GM10847 (cell line): Measurements from ENCODE around the gene HAPLN2.

Source experiments
- POLR2A ChIP-seq: IDR thresholded peaks from 2 replicates; pipeline ENCODE4 v1.6.1; 2011; ENCODE audit not compliant: insufficient read length; ENCODE audit errors: extremely low read depth

The HAPLN2 gene

DNA sequence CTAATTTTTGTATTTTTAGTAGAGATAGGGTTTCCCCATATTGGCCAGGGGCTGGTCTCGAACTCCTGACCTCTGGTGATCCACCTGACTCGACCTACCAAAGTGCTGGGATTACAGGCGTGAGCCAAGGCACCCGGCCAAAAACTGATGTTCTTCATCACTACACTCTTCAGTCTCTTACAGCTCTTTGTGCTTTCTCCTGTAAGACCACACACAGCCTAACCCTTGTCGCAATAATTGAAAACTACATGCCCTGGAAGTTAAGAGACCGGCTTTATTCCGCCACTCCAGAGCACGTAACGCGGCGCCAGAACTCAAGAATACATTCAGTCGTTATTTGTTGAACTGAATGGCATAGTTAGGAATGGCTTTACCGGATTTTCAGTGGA lies 18.5 kb upstream of the HAPLN2 start:
- no peak for TF ChIP-seq POLR2A

DNA sequence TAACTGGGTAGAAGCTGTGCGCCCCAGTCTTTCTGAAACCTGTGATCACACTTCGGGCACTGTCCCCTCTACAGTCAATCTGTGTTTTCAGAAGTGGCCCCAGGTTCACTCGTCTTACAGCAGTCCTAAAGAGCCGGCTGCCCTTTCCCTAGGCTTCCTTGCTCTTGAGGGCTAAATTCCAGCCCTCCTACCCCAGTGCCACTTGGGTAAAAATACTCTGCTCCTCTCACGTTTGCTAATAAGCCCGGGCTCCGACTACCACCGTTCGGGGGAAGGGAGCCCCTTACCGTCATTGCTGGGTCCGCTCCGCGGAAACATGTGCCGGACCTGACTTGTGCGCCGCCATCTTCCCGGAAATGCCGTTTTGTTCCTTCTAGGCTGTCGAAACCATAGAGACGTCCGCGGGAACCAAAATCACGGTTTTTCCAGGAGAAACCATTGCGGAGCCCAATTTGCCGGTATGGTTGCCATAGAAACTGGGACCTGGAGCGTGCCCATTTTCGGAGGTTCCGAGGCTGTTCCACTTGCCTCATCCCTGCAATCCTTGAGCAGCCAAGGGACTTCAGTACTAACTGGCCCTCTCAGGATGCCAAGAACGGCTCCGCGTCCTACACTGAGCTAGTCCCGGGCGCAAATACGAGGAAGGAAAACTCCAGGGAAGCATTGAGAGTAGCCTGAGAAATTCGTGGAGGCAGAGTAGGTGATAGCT lies 17.9 kb upstream of the HAPLN2 start, which contains the start of gene GPATCH4:
Gene GPATCH4, minus strand, starts transcription at position 358 of the 709 bp plus-strand sequence.
- peak; percentile 63 for TF ChIP-seq POLR2A

DNA sequence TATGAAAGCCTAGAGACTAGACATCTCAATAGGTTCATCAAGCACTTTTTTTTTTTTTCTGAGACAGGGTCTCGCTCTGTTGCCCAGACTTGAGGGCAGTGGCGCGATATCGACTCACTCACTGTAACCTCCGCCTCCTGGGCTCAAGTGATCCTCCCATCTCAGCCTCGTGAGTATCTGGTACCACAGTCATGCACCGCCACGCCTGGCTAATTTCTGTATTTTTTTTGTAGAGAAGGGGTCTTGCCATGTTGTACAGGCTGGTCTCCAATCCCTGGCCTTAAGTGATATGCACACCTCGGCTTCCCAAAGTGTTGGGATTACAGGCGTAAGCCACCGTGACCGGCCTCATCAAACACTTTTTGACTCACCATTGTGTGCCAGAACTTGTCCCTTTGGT lies 17.3 kb upstream of the HAPLN2 start:
- TF ChIP-seq POLR2A = no peak

DNA sequence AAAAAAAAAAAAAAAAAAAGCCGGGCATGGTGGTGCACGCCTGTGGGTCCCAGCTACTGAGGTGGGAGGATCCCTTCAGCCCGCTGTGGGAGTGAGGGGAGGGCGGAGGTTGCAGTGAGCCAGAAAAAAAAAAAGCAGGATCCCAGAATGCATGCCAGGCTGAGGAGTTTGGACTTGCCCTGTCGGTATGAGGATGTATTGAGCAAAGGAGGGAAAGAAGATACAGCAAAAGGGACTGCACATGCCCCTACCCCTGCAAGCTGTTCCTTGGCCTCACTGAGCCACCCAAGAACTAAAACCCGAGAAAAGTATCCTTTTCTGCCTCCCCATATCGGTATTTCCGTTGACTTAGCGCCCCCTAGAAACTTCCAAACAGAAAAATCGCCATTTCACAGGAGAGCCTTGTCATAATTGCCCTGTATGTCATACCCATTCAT lies 16.6 kb upstream of the HAPLN2 start:
- TF ChIP-seq POLR2A = no peak

DNA sequence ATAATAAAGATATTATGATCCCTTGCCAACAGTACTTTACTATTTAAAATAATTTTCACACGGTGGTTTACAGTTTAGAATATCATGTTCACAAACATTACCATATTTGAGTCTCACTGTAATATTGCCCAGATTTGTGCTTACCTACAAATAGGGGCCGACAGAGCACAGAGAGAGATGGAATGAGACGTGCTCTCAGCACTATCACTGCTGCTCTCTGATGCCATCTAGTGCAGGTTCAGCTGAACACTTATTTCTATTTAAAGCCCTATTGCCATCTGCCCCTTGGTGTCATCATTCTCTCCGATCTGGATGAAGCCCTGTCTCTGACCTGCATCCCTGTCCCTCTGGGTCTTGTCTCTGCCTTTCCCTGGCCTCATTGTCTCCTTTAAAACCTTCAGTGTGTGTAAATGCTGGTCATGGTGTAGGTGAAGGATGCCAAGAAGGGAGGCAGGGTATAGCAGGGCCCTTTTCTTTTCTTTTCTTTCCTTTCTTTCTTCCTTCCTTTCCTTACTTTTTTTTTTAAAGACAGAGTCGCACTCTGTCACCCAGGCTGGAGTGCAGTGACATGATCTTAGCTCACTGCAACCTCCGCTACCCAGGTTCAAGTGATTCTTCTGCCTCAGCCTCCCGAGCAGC lies 11.1 kb upstream of the HAPLN2 start:
- TF ChIP-seq POLR2A = no peak

DNA sequence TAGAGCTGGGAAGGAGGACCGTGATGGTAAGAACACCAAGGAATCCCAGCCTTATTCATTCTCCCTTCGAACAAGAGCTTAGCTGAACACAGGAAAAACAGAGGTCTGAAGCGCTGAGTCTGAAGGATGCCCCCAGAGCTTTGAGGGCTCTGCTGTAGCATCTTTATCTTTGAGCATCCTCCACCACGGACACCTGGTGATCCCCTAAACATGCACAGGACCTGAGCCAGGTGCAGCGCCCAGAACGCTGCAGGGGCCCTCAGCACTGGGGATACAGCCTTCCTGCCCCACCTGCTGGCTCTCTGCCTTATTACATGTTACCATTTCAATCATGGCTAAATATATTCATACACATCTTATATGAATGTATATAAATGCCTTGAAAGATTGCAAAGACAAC lies 10.2 kb upstream of the HAPLN2 start:
- no peak for TF ChIP-seq POLR2A

DNA sequence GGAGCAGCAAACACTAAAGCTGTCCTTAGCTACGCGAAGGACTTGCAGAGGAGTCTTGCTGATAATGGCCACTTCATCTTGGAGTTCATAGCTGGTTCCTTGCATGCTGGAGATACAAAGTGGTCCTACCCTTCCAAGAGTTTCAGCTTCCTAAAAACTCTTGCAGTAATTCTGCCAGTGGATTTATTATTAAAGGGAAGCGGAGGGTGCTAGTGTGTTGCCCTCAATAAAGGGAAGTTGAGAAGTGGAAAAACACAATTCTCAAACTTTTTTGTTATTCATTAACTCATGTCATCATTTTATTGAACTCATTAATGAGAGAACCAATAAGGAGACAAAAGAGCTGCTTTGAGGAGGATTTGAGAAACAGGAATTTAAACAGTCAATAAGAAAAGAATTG lies 6.5 kb upstream of the HAPLN2 start:
- TF ChIP-seq POLR2A = no peak

DNA sequence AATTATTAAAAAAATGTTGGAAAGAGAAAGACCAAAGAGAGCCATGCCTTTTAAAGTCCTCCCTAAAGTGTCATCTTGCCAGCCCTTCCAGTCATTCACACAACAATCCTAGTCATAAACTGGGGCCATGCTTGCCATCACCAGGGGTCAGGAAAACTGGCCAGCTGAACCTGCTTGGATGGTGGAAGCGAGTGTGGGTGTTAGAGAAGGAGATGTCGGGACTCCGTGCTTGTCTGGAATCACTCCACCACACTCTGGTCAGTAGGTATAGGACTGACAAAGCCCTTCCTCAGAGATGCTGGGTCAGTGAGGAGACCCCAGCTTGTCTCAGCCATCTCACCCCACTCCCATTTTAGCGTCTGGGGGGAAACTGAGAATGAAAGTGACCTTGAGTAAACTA lies 3.3 kb upstream of the HAPLN2 start:
- no peak for TF ChIP-seq POLR2A

DNA sequence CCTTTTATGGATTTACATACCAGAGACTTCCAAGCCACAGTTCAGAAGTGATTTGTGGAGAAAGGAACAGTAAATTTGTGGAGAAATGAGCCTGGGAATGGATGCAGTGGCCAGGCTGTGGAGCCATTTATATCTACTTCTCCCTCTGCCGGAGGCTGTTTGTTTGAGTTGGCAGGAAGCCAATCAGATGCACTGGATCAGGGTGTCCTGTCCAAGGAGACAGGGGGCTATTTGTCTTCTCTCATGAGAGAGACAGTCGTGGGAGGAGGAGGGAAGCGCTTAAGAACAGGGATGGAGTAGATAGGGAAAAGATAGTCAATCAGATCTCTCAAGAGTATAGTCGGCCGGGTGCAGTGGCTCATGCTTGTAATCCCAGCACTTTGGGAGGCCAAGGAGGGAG lies 2.8 kb upstream of the HAPLN2 start:
- TF ChIP-seq POLR2A = no peak

DNA sequence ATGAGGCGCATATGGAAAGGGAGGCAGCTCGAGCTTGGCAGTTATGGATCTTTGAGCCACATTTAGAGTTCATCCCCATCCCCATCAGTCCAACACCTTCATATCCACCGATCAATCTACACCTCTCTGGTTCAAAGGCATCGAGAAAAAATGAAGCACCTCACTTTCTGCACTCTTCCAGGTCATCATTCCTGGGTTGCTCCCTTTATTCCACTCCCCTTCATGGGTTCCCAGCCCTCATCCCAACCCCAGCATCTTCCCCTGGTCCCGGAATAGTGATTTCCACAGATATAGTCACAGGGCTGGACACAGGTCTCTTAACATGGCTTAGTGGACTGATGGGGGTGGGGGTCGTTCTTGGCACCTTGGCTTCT lies 354 bp downstream of the HAPLN2 start:
- no peak for TF ChIP-seq POLR2A

DNA sequence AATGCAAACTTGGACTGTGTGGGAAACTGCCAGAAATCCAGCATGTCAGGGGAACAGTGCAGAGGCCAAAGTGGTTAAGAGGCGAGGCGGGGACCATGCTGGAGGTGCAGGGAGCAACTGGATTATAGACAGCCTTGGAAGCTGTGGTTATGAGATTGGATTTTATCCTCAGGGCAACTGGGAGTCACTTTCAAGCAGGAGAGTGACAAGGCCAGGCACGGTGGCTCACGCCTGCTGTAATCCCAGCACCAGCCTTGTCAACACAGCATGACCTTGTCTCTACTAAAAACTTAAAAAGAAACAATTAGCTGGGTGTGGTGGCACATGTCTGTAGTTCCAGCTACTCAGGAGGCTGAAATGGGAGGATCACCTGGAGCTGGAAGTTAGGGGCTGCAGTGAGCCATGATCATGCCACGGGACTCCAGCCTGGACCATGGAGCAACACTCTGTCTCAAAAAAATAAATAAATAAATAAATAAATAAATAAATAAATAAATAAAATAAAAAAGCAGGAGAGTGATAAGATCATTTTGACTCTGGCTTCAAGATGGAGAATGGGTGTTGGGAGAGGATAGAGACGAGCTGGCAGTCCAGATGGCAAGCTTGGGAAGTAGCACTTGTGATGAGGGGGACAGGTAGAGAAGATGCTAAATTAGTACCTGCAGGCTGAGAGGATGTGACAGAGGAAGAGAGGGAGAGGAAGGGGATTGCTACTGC lies 3.5 kb downstream of the HAPLN2 start:
- TF ChIP-seq POLR2A = no peak

DNA sequence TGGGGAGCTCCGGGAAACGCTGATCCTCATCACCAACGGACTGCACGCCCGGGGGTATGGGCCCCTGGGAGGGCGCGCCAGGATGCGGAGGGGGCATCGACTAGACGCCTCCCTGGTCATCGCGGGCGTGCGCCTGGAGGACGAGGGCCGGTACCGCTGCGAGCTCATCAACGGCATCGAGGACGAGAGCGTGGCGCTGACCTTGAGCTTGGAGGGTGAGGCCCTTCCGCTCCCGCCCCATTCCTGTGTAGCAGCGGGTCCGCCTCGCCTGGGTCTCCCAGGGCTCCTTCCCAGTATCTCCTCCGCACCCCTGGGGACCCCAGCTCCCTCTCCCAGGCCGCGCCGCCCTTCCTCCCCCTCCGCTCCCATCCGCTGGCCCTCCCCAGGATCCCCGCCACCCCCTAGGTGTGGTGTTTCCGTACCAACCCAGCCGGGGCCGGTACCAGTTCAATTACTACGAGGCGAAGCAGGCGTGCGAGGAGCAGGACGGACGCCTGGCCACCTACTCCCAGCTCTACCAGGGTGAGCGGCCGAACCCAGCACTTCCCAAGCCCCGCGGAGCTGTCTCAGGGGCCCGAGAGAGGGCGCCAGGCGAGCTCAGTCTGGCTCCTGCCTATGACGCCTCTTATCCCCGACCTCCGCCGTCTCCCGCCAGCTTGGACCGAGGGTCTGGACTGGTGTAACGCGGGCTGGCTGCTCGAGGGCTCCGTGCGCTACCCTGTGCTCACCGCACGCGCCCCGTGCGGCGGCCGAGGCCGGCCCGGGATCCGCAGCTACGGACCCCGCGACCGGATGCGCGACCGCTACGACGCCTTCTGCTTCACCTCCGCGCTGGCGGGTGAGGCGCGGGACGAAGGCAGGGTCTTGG lies 5.0 kb downstream of the HAPLN2 start:
- no peak for TF ChIP-seq POLR2A

DNA sequence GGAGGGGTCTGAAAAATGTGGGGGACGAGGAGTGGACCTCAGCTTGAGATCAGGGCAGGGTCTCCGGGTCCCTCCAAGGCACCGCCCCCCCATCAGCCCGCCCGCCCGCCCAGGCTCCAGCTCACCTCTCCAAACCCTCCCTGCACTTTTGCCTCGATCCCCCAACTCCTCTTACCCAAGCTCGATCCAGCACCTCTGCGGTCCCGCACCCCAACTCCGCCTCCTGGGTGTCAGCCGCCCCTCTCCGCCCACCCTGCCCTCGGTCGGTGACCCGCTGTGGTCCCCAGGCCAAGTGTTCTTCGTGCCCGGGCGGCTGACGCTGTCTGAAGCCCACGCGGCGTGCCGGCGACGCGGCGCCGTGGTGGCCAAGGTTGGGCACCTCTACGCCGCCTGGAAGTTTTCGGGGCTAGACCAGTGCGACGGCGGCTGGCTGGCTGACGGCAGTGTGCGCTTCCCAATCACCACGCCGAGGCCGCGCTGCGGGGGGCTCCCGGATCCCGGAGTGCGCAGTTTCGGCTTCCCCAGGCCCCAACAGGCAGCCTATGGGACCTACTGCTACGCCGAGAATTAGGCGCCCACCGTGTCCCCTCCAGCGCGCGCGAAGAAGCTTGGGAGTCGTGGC lies 5.7 kb downstream of the HAPLN2 start:
- no peak for TF ChIP-seq POLR2A

DNA sequence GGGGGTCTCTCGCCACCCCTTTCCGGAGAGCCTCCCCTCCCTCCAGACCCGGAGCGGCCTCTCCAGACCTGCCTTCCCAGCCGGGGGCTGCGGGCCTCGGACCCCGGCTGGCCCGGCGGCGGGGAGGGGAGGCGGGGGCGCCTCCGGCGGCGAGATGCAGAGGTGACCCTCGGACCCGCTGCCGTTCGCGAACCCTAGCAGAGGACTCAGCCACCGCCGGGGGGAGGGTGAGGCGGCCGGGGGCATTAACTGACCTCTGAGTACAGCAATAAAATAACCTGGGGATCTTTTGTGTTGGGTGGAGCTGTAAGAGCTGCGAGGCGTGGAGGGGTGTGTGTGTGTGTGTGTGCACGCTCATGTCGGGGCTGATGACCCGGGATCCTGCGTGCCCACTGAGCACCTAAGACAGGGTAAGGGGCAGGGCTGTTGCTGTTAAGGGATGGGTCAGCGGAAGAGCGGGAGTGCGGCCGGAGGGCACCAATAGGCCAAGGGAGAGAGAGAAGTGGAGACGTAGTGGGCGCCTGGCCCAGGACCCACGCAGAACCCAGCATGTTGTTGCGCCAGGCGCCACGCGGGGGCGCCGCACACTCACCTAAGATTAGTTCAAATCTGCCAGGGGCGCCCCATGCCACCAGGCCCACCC lies 6.3 kb downstream of the HAPLN2 start:
- no peak for TF ChIP-seq POLR2A

DNA sequence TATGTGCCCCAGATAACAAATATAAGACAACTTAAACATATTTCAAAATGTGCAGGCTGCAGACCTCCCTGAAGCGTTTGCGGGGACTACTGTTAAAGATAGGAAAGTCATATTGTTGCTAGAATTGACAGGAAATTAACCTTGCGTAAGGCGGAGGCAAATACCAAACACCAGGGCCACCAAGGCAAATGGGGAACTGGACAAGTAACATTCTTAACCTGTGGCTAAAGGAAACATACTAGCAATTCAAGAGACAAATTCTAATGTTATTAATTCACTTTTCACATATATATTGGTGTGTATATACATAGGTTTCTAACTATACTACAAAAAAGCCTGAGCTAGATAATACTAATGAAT lies 6.8 kb downstream of the HAPLN2 start:
- no peak for TF ChIP-seq POLR2A

DNA sequence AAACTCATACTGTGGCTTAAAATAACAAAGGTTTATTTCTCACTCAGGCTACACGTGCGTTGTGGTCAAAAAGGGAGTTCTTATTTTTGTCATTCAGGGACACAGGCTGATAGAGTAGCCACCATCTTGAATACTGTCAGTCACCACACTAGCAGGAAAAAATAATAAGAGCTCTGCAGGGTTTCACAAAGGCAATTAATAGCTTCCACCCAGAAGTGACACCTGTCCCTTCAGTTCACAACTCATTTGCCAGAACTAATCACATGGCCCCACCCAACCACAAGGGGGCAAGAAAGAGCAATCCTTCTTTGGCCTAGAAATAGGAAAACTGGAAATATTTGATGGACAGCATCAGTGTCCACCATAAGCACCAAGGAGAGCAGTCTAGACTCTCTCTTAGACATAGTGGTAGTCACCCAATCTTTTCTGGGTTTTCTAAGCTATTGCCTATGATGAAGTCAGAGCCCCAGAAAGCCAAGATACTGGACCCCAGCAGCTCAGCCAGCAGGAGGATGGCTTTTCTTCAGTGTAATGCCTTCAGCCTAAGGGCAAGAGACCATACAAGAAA lies 8.2 kb downstream of the HAPLN2 start:
- TF ChIP-seq POLR2A = no peak
